Right lobe of liver (tissue), 4 donors: Measurements from ENCODE around the gene INPP4A.

ENCODE experiments used
- CTCF ChIP-seq, 4 donors: fragments of 200-600 bp in 3 of 4; fragments of 450-650 bp in 1 of 4; IDR thresholded peaks; one replicate each; pipeline versions ENCODE4 v1.5.1 to v1.8.0; 2016 to 2022; ENCODE audit warnings: antibody characterized with exemption in 4 of 4, mild to moderate bottlenecking in 2 of 4
- POLR2A ChIP-seq: fragments of 450-650 bp; IDR thresholded peaks from one replicate; pipeline ENCODE4 v1.6.1; 2017; ENCODE audit warnings: antibody characterized with exemption, mild to moderate bottlenecking
- donor health status: DM: no; HTN: no; CAD: no.
- donor health status: DM: no; HTN: no; CAD: no.
- donor health status: DM: no; HTN: yes; CAD: no.

- TF ChIP-seq CTCF (IDR thresholded peaks at IDR 0.05) (no peak), POLR2A (no peak)
Observed at GRCh38 chr2:98500561-98500960, 55.9 kb downstream of the INPP4A start.
